ENCODE results near the gene RAB8B.

Gene RAB8B

DNA sequence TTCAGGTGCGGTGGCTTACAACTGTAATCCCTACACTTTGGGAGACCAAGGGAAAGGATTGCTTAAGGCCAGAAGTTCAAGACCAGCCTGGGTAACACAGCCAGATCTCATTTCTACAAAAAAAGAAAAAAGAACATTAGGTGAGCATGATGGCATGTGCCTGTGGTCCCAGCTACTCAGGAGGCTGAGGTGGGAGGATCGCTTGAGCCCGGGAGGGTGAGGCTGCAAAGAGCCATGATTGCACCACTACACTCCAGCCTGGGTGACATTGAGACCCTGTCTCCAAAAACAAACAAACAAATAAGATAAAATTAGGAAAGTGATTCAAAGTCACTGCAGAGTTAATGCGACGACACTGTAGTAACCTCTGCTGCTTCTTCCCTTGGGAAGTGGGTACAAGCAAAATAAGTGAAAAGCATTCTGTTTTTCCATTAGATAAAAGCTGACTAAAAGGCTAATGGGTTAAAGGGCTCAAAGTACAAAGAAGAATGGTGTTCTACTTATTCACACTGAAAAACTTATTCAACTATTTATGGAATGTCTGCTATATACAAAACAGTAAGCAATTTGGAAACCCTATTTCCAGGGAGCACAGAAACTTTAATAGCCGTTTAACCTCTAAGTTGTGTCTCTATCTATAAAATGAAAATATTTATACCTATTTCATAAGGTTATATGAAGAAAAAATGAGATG is 24.1 kb upstream of the RAB8B start:
- no peak for DNase-seq (ENCODE audit: low read depth)
- TF ChIP-seq, protein P1, sequence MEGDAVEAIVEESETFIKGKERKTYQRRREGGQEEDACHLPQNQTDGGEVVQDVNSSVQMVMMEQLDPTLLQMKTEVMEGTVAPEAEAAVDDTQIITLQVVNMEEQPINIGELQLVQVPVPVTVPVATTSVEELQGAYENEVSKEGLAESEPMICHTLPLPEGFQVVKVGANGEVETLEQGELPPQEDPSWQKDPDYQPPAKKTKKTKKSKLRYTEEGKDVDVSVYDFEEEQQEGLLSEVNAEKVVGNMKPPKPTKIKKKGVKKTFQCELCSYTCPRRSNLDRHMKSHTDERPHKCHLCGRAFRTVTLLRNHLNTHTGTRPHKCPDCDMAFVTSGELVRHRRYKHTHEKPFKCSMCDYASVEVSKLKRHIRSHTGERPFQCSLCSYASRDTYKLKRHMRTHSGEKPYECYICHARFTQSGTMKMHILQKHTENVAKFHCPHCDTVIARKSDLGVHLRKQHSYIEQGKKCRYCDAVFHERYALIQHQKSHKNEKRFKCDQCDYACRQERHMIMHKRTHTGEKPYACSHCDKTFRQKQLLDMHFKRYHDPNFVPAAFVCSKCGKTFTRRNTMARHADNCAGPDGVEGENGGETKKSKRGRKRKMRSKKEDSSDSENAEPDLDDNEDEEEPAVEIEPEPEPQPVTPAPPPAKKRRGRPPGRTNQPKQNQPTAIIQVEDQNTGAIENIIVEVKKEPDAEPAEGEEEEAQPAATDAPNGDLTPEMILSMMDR (conservative IDR thresholded peaks at IDR 0.05; ENCODE audit: control insufficient read depth, insufficient read depth, low read depth, low read length) = no peak
- no peak overlapping the region for H3K4me3 ChIP-seq (ENCODE audit: control insufficient read depth, low read depth, low read length)

DNA sequence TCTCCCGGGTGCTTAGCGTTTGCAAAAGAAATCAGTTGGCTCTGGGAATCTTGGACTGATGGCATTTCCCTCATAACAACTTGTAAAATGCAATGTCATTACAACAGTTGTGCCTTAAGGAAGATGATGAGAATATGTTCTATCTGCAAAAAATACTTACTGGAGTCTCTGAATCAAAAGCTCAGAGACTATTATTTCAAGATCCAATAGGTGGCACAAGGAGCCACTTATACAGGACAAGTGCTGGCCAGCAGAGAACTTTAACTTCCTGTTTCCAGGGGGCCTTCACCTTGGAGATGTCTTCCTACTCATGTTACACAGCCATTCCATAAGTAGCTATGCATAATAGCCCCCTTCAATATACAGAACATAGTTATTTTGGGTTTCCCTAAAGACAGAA is 23.2 kb upstream of the RAB8B start:
- TF ChIP-seq, protein P1 (conservative IDR thresholded peaks at IDR 0.05; ENCODE audit: control insufficient read depth, insufficient read depth, low read depth, low read length) = peak; percentile 20
- peak; percentile 31 for DNase-seq (ENCODE audit: low read depth)
- no peak overlapping the region for H3K4me3 ChIP-seq (ENCODE audit: control insufficient read depth, low read depth, low read length)

DNA sequence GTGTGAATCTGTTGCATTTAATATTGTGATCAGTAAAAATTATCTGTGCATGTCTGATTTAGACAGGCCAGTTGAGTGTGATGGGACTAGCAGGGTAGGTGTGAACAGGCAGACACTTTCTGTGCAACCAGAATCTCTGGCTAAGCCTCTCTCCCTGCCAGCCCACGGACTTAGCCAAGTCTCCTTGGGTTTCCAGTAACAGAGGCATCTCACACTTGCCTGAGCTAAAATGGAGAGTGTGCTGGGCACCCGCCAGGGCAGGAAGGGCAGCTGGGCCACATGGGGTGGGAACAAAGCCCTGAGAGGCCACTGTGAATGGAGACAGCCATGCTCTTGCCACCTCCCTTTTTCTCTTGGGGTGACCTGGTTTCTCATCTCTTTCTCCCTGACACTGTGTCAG is 19.6 kb upstream of the RAB8B start:
- DNase-seq (ENCODE audit: low read depth) = no peak

DNA sequence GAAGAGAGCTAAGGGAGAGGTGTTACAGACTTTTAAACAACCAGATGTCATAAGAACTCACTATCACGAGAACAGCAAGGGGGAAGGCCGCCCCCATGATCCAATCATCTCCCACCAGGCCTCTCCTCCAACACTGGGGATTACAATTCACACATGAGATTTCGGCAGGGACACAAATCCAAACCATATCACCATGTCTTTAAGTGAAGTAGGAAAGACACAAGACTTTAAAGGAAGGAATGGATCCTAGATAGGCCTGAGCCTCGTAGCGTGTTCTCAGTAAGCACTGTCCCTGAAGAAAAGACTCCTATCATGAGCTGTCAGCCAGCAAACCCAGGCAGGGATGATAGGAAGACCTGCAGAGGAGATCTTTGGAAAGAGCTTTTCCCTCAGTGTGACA is 17.0 kb upstream of the RAB8B start:
- TF ChIP-seq, protein P1 (conservative IDR thresholded peaks at IDR 0.05; ENCODE audit: control insufficient read depth, insufficient read depth, low read depth, low read length) = no peak
- no peak overlapping the region for H3K4me3 ChIP-seq (ENCODE audit: control insufficient read depth, low read depth, low read length)
- no peak for DNase-seq (ENCODE audit: low read depth)

More for the DNA sequence above, 19.6 kb upstream of the RAB8B start:
- TF ChIP-seq, protein P1 (conservative IDR thresholded peaks at IDR 0.05; ENCODE audit: control insufficient read depth, insufficient read depth, low read depth, low read length) = no peak
- H3K4me3 ChIP-seq (ENCODE audit: control insufficient read depth, low read depth, low read length) = no peak overlapping the region

DNA sequence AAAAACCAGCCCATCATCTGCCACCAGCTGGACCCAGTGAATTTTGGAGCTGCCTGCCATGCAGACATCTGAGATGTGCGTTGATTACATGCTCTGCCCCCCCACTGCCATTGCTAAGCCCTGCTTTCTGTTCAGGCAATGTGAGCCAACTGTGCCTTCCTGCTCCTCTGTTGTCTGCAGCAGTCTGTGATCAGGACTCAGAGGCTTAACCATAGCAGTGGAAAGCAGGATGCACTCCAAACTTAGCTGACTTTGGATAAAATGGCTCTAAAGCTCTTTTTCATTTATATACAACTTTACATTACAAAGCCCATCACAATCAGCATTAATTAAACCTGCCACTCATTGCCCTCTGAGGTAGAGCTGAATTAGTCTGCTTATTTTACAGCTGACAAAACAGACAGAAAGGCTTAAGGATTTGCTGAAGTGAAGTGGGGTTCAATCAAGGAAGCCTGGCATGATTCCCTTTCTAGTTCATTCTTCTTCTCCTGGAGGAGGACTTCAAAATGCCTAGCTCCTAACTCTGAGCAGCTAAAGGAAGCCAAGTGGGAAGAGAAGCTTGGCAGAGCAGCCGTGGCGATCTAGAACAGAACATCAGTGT is 16.5 kb upstream of the RAB8B start:
- DNase-seq (ENCODE audit: low read depth) = no peak
- no peak overlapping the region for H3K4me3 ChIP-seq (ENCODE audit: control insufficient read depth, low read depth, low read length)
- TF ChIP-seq, protein P1 (conservative IDR thresholded peaks at IDR 0.05; ENCODE audit: control insufficient read depth, insufficient read depth, low read depth, low read length) = no peak

DNA sequence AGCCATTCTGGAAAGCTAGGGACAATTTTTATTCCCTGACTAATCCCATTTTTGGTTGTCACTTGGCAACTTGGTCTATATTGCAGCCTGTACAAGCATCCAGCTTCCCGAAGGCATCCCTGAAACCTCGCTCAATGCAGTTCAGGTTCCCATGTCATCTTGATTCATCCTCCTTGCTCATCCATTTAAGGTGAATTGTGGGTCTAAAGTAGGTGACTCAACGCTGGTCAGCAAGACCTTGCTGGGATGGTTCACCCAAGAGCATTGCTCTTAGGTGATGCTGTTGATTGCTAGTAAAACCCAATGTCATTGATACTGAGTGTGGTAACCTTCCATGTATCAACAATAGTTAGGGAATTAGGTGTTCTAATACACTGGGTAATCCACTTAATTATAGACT is 13.1 kb upstream of the RAB8B start:
- TF ChIP-seq, protein P1 (conservative IDR thresholded peaks at IDR 0.05; ENCODE audit: control insufficient read depth, insufficient read depth, low read depth, low read length) = no peak
- H3K4me3 ChIP-seq (ENCODE audit: control insufficient read depth, low read depth, low read length) = no peak overlapping the region
- DNase-seq (ENCODE audit: low read depth) = peak; percentile 61
